Liver (tissue), 9 donors: ENCODE data around the gene AGA. TPM values are rescaled to one million over a fixed set of nuclear protein-coding genes. Genes with fewer than 3 reads are reported as not detected.

ENCODE experiments used
- DNase-seq: peaks from one replicate; pipeline ENCODE4 v3.0.0-alpha.2; 2017; ENCODE audit warnings: low spot score
- H3K27ac ChIP-seq, 2 donors: one replicate each; pipeline ENCODE4 v1.7.0; 2013; ENCODE audit warnings: inconsistent platforms in 2 of 2, low read length in 2 of 2, control low read depth in 1 of 2, low read depth in 1 of 2, mild to moderate bottlenecking in 1 of 2
- H3K27me3 ChIP-seq, 4 donors: one replicate each; pipeline versions ENCODE4 v1.6.1 to v1.7.0; 2013; ENCODE audit warnings: low read length in 3 of 4, inconsistent platforms in 1 of 4, mild to moderate bottlenecking in 1 of 4, moderate library complexity in 1 of 4; ENCODE audit not compliant: control insufficient read depth in 4 of 4, insufficient read depth in 4 of 4
- H3K36me3 ChIP-seq, 4 donors: one replicate each; pipeline versions ENCODE4 v1.6.1 to v1.7.0; 2013; ENCODE audit warnings: low read length in 3 of 4, mild to moderate bottlenecking in 3 of 4, low read depth in 1 of 4, moderate library complexity in 1 of 4; ENCODE audit not compliant: control insufficient read depth in 4 of 4, insufficient read depth in 3 of 4
- H3K4me1 ChIP-seq, 4 donors: one replicate each; pipeline versions ENCODE4 v1.6.1 to v1.7.0; 2013; ENCODE audit warnings: low read length in 3 of 4, mild to moderate bottlenecking in 3 of 4, moderate library complexity in 1 of 4; ENCODE audit not compliant: control insufficient read depth in 4 of 4, insufficient read depth in 4 of 4
- H3K4me3 ChIP-seq, 3 donors: one replicate each; pipeline versions ENCODE4 v1.6.1 to v1.7.0; 2013; ENCODE audit warnings: low read length in 3 of 3, control low read depth in 1 of 3, low read depth in 1 of 3, mild to moderate bottlenecking in 1 of 3
- H3K9ac ChIP-seq, 2 donors: one replicate each; pipeline ENCODE4 v1.7.0; 2013; ENCODE audit warnings: low read length in 2 of 2, mild to moderate bottlenecking in 2 of 2, moderate library complexity in 2 of 2, control low read depth in 1 of 2, low read depth in 1 of 2
- H3K9me3 ChIP-seq, 4 donors: one replicate each; pipeline versions ENCODE4 v1.6.1 to v1.7.0; 2013; ENCODE audit warnings: low read length in 3 of 4; ENCODE audit not compliant: control insufficient read depth in 4 of 4
- ATF3 ChIP-seq: IDR thresholded peaks from 2 replicates; pipeline ENCODE4 v1.6.1; 2016; ENCODE audit warnings: antibody characterized with exemption
- CTCF ChIP-seq: fragments of 150-350 bp; IDR thresholded peaks from 2 replicates; pipeline ENCODE4 v1.5.1; 2017; ENCODE audit warnings: improper control_type of control experiment, low read depth, low read length; ENCODE audit not compliant: missing input control
- EGR1 ChIP-seq, 2 donors: IDR thresholded peaks; 2 replicates each; pipeline ENCODE4 v1.6.1; 2016 to 2018; ENCODE audit warnings: antibody characterized with exemption in 2 of 2, low read depth in 2 of 2
- FOXA1 ChIP-seq: IDR thresholded peaks from 2 replicates; pipeline ENCODE4 v1.6.1; 2016; ENCODE audit warnings: antibody characterized with exemption
- FOXA2 ChIP-seq: IDR thresholded peaks from 2 replicates; pipeline ENCODE4 v1.6.1; 2016; ENCODE audit warnings: antibody characterized with exemption
- GABPA ChIP-seq, 2 donors: IDR thresholded peaks in 1 of 2; conservative IDR thresholded peaks in 1 of 2; 2 replicates each; pipeline ENCODE4 v1.6.1; 2016; ENCODE audit warnings: antibody characterized with exemption in 2 of 2, mild to moderate bottlenecking in 1 of 2, moderate library complexity in 1 of 2
- HNF4A ChIP-seq, 2 donors: conservative IDR thresholded peaks; 2 replicates each; pipeline ENCODE4 v1.6.1; 2016; ENCODE audit warnings: antibody characterized with exemption in 2 of 2, mild to moderate bottlenecking in 2 of 2
- HNF4G ChIP-seq: IDR thresholded peaks from 2 replicates; pipeline ENCODE4 v1.6.1; 2016; ENCODE audit warnings: antibody characterized with exemption
- JUND ChIP-seq, 2 donors: IDR thresholded peaks; 2 replicates each; pipeline ENCODE4 v1.6.1; 2016; ENCODE audit warnings: antibody characterized with exemption in 2 of 2
- MAX ChIP-seq: IDR thresholded peaks from 2 replicates; pipeline ENCODE4 v1.6.1; 2016; ENCODE audit warnings: antibody characterized with exemption
- NR2F2 ChIP-seq: IDR thresholded peaks from 2 replicates; pipeline ENCODE4 v1.6.1; 2016; ENCODE audit warnings: antibody characterized with exemption
- RAD21 ChIP-seq, 2 donors: IDR thresholded peaks; 2 replicates each; pipeline ENCODE4 v1.6.1; 2016; ENCODE audit warnings: antibody characterized with exemption in 2 of 2, mild to moderate bottlenecking in 2 of 2
- REST ChIP-seq: IDR thresholded peaks from 2 replicates; pipeline ENCODE4 v1.6.1; 2016; ENCODE audit warnings: antibody characterized with exemption, mild to moderate bottlenecking
- RXRA ChIP-seq, 2 donors: IDR thresholded peaks; 2 replicates each; pipeline ENCODE4 v1.6.1; 2017 to 2018; ENCODE audit warnings: antibody characterized with exemption in 2 of 2, mild to moderate bottlenecking in 1 of 2
- SP1 ChIP-seq: IDR thresholded peaks from 2 replicates; pipeline ENCODE4 v1.6.1; 2018; ENCODE audit warnings: antibody characterized with exemption, mild to moderate bottlenecking
- TAF1 ChIP-seq: conservative IDR thresholded peaks from 2 replicates; pipeline ENCODE4 v1.6.1; 2016; ENCODE audit warnings: antibody characterized with exemption, mild to moderate bottlenecking
- YY1 ChIP-seq: IDR thresholded peaks from 2 replicates; pipeline ENCODE4 v1.6.1; 2016; ENCODE audit warnings: antibody characterized with exemption, mild to moderate bottlenecking
- ZBTB33 ChIP-seq: IDR thresholded peaks from 2 replicates; pipeline ENCODE4 v1.6.1; 2016; ENCODE audit warnings: antibody characterized with exemption
- WGBS: extraction: QIAGEN DNeasy Blood & Tissue Kit; methylation state at CpG from one replicate; pipeline ENCODE4 v1.1.7; 2013; 5-methylcytosine and 5-hydroxymethylcytosine counted together
- polyA plus RNA-seq, 2 donors: library from polyadenylated mRNA; stranded (reverse) in 1 of 2; unstranded in 1 of 2; fragments of 200-250 nt in 1 of 2; fragments of >200 nt in 1 of 2; fragmentation: Nextera tagmentation in 1 of 2; extraction: Ambion mirVana in 1 of 2; gene quantifications; one replicate each; pipeline versions ENCODE4 v1.2.1 to v1.2.3, GENCODE V29; 2013 to 2015
- total RNA-seq, 2 donors: library from RNA; depleted of rRNA; stranded (reverse); fragments of >200 nt; gene quantifications; one replicate each; pipeline ENCODE4 v1.2.3, GENCODE V29; 2014
- donor health status: healthy.
- donor health status: healthy.
- donor health status: healthy.
- donor health status: healthy.
- donor health status: healthy.

The AGA gene
- total RNA-seq = 10 to 100 TPM; 36.7 to 38.4 TPM
- 10 to 100 TPM; 12.9 to 34.6 TPM for polyA plus RNA-seq

GRCh38 chr4:177441803-177442622 is at the start of gene AGA:
TSS of gene AGA (minus strand) at chr4:177442437. CDS start at chr4:177442375, 62 bp downstream.
- peaks cover 0 to 7% (median 0%) of the 10 kb centered on the region in 4 donors for H3K36me3 ChIP-seq
- no peaks in the 10 kb centered on the region for H3K27me3 ChIP-seq
- peaks cover 0 to 19% (median 9%) of the 10 kb centered on the region in 4 donors for H3K4me1 ChIP-seq
- peak within 1 kb of the TSS; percentile 69 to 94 (median 85) for H3K4me3 ChIP-seq
- peak within 1 kb of the TSS; percentile 97 to 98 for H3K9ac ChIP-seq
- no peaks in the 10 kb centered on the region for H3K9me3 ChIP-seq
- DNase-seq = peak; percentile 88
- H3K27ac ChIP-seq = peak within 1 kb of the TSS; percentile 88 to 91
- TF ChIP-seq HNF4G (no peak), FOXA2 (no peak), JUND (IDR thresholded peaks at IDR 0.05) (no peak), MAX (no peak), HNF4A (conservative IDR thresholded peaks at IDR 0.05) (peak in 1 of 2 donors; percentile 6), SP1 (peak; percentile 32), ATF3 (no peak), REST (peak; percentile 20), RAD21 (IDR thresholded peaks at IDR 0.05) (peak; percentile 11 to 32), TAF1 (peak; percentile 24), GABPA (IDR thresholded peaks at IDR 0.05 in 1 of 2, conservative IDR thresholded peaks at IDR 0.05 in 1 of 2) (peak in 1 of 2 donors; percentile 60), EGR1 (IDR thresholded peaks at IDR 0.05; ENCODE audit: low read depth in 2 of 2) (peak; percentile 81 to 82), YY1 (peak; percentile 78), NR2F2 (no peak), RXRA (IDR thresholded peaks at IDR 0.05) (peak in 1 of 2 donors; percentile 3), CTCF (no peak), ZBTB33 (peak; percentile 99), FOXA1 (no peak)
- under 1% methylated on average over 60 of the region's 60 CpGs for WGBS
